MG63 (cell line): ENCODE data around the gene TPD52L2. TPM values are rescaled to one million over a fixed set of nuclear protein-coding genes. Genes with fewer than 3 reads are reported as not detected.
"Not testable (repeated sequence)": the region's sequence is repeated elsewhere in the genome, so short reads cannot be mapped to it uniquely, and the experiment has no call there.

Experiments used
- DNase-seq: peaks from one replicate; pipeline ENCODE4 v3.0.0-alpha.2; 2020
- H3K27me3 ChIP-seq: fragments of 250-450 bp; sonication (Bioruptor Pico); 2 replicates; pipeline ENCODE4 v1.5.1; 2020; ENCODE audit warnings: mild to moderate bottlenecking, moderate library complexity
- H3K36me3 ChIP-seq: fragments of 250-450 bp; sonication (Bioruptor Pico); 2 replicates; pipeline ENCODE4 v1.5.1; 2020; ENCODE audit warnings: mild to moderate bottlenecking, moderate library complexity
- H3K4me3 ChIP-seq: fragments of 250-450 bp; sonication (Bioruptor Pico); 2 replicates; pipeline ENCODE4 v1.5.1; 2020; ENCODE audit warnings: mild to moderate bottlenecking, moderate library complexity
- H3K9me3 ChIP-seq: fragments of 250-450 bp; sonication (Bioruptor Pico); 2 replicates; pipeline ENCODE4 v1.5.1; 2020; ENCODE audit warnings: mild to moderate bottlenecking, moderate library complexity
- total RNA-seq: library from RNA; depleted of rRNA; stranded (reverse); fragments of >200 nt; shearing (Covaris generic); gene quantifications from 2 replicates; pipeline ENCODE4 v1.2.3, GENCODE V29; 2014; ENCODE audit warnings: low replicate concordance; rRNA removed

Gene TPD52L2
- total RNA-seq, 1 experiment from 2014 or later = 192 TPM

- DNase-seq = no peak
- Histone ChIP-seq H3K36me3 (peaks cover 71% of the 10 kb centered on the region), H3K4me3 (no peak overlapping the region), H3K9me3 (no peaks in the 10 kb centered on the region), H3K27me3 (no peaks in the 10 kb centered on the region)
These were observed 64.0 kb downstream of the TPD52L2 start for GRCh38 chr20:63929071-63929470.

DNA sequence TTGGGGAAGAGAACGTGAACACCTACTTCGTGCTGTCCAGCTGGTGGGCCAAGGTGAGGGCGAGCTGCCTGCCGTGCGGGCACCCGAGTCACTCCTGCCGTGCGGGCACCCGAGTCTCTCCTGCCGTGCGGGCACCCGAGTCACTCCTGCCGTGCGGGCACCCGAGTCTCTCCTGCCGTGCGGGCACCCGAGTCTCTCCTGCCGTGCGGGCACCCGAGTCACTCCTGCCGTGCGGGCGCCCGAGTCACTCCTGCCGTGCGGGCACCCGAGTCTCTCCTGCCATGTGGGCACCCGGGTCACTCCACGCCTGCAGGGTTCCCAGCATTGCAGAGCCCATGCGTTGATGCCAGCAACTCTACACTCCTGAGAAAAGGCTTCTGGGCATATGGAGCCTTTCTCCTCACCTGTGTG lies 64.4 kb downstream of the TPD52L2 start:
- H3K27me3 ChIP-seq, DNase-seq, H3K9me3 ChIP-seq, H3K4me3 ChIP-seq: not testable (repeated sequence)
- H3K36me3 ChIP-seq = peaks cover 71% of the 10 kb centered on the region

DNA sequence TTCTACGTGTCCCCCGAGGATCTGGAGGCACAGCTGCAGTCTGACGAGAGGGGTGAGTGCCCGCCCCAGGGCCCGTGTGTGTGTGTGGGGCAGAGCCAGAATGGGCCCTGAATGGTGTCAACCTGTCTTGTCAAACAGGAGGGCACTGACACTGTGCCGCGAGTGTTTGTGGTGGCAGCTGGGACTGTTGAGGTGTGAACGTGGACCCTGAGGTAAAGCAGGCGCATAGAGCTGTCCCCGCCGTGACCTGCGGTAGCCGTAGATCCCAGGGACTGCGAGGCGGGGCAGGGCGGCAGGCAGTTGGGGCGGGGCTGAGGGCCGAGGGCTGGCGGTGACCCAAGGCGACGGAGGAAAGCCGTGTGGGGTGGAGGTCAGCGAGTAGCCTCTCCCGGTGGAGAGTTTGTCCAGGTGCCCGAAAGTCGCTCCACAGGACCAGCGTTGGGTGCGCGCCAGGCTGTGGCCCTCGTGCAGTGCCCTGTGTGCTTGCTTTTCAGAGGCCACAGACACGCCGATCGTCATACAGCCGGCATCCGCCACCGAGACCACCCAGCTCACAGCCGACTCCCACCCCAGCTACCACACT lies 66.0 kb downstream of the TPD52L2 start:
- DNase-seq = no peak
- no peak overlapping the region for H3K4me3 ChIP-seq
- H3K27me3 ChIP-seq = no peaks in the 10 kb centered on the region
- peaks cover 86% of the 10 kb centered on the region for H3K36me3 ChIP-seq
- H3K9me3 ChIP-seq = no peaks in the 10 kb centered on the region

- peaks cover 85% of the 10 kb centered on the region for H3K36me3 ChIP-seq
These were observed 66.7 kb downstream of the TPD52L2 start for GRCh38 chr20:63931735-63932134.

DNA sequence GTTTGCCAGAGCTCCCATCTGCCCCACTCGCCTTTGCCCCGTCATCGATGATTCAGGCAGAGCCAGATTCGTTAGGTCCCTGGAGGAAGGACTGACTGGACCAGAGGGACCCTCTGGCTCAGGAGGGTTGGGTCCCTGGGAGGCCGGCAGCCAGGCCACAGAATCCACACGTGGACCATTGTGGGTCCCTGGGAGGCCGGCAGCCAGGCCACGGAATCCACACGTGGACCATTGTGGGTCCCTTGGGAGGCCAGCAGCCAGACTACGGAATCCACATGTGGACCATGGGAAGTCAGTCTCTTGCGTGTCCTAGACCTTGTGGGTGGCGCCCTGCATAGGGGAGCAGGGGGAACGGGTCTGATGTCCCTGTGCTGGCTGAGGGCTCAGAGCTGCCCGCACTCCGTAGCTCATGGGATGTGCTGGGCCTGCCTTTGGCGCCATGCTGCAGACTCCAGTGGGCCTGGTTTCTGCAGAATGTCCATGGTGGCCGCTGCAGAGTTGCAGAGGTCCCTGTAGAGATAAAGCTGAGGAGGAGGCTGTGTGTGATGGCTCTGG lies 67.6 kb downstream of the TPD52L2 start:
- no peak for DNase-seq
- Histone ChIP-seq H3K27me3 (no peaks in the 10 kb centered on the region), H3K36me3 (peaks cover 75% of the 10 kb centered on the region), H3K4me3 (no peak overlapping the region), H3K9me3 (no peaks in the 10 kb centered on the region)

More at GRCh38 chr20:63931735-63932134, 66.7 kb downstream of the TPD52L2 start:
- no peak for DNase-seq
- Histone ChIP-seq H3K27me3 (no peaks in the 10 kb centered on the region), H3K9me3 (no peaks in the 10 kb centered on the region), H3K4me3 (no peak overlapping the region)

DNA sequence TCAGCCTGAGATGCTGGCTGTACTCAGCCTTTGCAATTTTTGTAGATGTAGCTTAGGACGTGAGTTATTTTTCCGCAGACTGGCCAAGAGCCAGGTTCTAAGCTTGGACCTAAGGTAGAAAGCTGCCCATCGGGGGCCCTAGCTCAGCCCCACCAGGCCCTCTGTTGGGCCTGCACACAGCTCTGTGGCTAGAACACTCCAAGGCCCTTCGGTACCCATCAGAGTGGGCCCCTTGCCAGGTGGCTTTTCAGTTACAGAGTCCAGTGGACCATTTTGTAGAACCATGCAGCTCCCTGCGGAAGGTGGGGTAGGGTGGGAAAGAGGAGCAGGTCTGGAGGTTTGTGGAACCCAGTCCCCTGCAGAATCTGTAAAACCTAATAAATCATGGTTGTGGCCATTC lies 68.6 kb downstream of the TPD52L2 start:
- Histone ChIP-seq H3K36me3 (peaks cover 72% of the 10 kb centered on the region), H3K9me3 (no peaks in the 10 kb centered on the region), H3K27me3 (no peaks in the 10 kb centered on the region), H3K4me3 (no peak overlapping the region)
- no peak for DNase-seq

DNA sequence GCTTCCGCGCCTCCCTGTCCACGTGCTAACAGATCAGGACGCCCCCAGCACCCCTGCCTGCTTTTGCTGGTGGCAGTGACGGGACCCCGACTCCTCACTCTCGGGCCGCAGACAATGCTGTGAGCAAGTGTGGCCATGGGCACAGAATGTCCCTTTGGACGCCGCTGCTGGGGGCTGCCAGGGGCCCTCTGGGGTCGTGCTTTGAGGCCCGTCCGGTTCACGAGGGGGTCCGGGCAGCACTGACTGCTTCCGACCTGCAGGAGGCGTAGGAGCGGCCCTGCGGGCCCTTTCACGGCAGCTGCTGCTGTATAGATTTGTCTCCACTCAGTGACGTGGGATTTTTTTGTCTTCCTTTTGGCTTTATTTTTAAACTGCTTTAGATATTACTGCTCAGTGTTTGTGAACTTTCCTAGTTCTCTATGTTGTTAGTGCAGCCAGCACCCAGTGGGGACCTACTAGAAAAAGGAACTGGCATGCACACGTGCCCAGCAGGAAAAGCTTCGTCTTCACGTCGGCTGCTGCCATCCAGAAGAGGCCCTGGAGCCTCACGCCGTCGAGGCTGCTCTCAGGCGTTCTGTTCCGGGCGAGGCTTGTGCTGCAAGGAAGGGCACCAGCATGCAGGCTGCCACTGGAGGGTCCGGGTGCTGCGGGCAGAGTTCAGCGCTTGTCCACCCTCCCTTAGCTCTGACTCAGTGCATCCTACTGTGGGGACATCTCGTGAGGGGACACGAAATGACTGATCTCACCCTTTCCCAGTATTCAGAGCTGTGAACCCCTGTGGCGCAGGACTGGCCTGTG lies 69.4 kb downstream of the TPD52L2 start:
- H3K4me3 ChIP-seq = no peak overlapping the region
- H3K27me3 ChIP-seq = no peaks in the 10 kb centered on the region
- peaks cover 73% of the 10 kb centered on the region for H3K36me3 ChIP-seq
- H3K9me3 ChIP-seq = no peaks in the 10 kb centered on the region
- DNase-seq = no peak

DNA sequence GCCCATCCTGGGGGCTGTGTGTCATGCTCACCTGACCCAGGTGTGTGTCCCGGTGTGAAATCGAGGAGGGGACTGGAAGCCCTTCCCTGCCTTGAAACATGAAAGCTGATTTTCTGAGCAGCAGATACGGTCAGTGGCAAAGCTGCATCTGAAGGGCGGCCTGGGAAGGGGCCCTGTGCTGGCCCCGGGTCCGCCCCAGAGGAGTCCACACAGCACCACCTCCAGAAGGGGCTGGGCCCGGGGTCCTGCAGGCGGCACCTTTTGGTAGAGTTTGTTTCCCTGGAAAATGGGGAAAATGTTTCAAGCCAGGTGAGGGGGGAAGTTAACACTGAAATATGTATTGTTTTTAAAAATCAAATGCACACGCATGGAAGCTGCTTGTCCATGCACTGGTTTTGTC lies 70.4 kb downstream of the TPD52L2 start:
- no peak overlapping the region for H3K4me3 ChIP-seq
- DNase-seq = no peak
- H3K36me3 ChIP-seq = peaks cover 77% of the 10 kb centered on the region
- no peaks in the 10 kb centered on the region for H3K9me3 ChIP-seq
- H3K27me3 ChIP-seq = no peaks in the 10 kb centered on the region

- Histone ChIP-seq H3K36me3 (peaks cover 73% of the 10 kb centered on the region), H3K9me3 (no peaks in the 10 kb centered on the region), H3K27me3 (no peaks in the 10 kb centered on the region), H3K4me3 (no peak overlapping the region)
- no peak for DNase-seq
These were observed 72.5 kb downstream of the TPD52L2 start for GRCh38 chr20:63937596-63937995.

GRCh38 chr20:63939061-63939935 lies 74.2 kb downstream of the TPD52L2 start:
- DNase-seq = no peak
- H3K36me3 ChIP-seq = peaks cover 70% of the 10 kb centered on the region

DNA sequence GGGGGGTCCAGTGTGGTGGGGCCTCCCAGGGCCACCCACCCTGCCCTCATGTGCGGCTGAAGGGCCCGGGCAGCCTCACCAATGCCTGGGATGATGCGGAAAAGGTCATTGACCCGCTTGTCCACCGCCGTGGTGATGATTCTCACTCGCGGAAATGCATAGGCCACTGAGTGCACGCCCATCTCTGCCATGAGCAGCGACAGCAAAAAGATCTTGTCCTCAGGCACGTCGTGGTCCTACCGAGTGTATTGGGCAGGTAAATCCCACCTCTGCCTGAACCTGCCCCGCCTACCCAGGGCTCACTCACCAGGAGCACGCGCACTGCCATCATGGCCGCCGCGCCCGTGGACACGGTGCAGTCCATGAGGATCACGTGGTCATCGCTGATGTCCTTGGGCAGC lies 75.0 kb downstream of the TPD52L2 start:
- Histone ChIP-seq H3K4me3 (no peak overlapping the region), H3K36me3 (peaks cover 70% of the 10 kb centered on the region), H3K27me3 (no peaks in the 10 kb centered on the region), H3K9me3 (no peaks in the 10 kb centered on the region)
- DNase-seq = no peak

More at GRCh38 chr20:63939061-63939935, 74.2 kb downstream of the TPD52L2 start:
- Histone ChIP-seq H3K9me3 (no peaks in the 10 kb centered on the region), H3K27me3 (no peaks in the 10 kb centered on the region), H3K4me3 (no peak overlapping the region)

DNA sequence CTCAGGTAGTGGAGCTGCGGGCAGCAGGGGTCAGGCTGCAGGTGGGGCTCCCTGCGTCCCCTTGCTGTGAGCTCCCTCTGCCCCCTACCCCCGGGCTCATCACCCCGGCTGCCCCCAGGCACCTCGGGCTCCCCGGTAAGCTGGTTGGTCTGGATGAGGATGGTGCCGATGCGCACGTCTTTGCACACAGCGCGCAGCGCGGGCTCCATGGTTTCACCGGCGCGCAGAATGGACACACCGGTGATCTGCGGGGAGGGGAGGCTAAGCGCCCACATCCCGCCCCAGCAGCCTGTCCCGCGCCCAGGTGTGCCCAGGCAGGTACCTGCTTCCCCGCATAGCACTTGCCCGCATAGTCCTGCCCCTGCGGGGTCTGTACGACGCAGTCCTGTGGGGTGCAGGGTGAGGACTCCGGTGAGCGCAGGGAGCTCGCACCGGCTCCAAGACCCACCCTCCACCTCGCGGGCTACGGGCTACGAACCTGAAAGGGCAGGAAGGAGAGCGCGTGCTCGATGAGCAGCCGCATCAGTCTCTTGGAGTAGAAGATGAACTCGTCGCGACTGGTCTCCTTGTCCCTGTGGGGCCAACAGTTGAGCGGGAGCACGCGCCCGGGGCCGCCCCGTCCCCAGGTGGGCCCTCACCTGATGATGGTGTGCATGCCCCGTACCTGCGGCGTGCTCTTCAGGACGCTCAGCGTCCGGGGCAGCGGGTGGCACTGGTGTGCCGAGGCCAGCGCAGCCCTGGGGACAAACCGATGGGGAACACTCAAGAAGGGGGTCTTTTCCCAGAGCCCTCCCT lies 75.6 kb downstream of the TPD52L2 start:
- H3K36me3 ChIP-seq = peaks cover 70% of the 10 kb centered on the region
- no peak overlapping the region for H3K4me3 ChIP-seq
- no peak for DNase-seq
- H3K9me3 ChIP-seq = no peaks in the 10 kb centered on the region
- H3K27me3 ChIP-seq = no peaks in the 10 kb centered on the region

Other genes with a start within 250 kb of the TPD52L2 start
- 27.7 and 33.2 TPM in 2 replicates for gene GMEB2, start 238.2 kb upstream of the TPD52L2 start, total RNA-seq
- 71.2 and 98.0 TPM in 2 replicates for gene STMN3, start 211.8 kb upstream of the TPD52L2 start, total RNA-seq
- gene RTEL1, start 207.0 kb upstream of the TPD52L2 start, total RNA-seq = 13.4 and 22.7 TPM in 2 replicates
- gene TNFRSF6B, start 168.6 kb upstream of the TPD52L2 start, total RNA-seq = not detected in 2 replicates
- gene ARFRP1, start 157.3 kb upstream of the TPD52L2 start, total RNA-seq = 39.5 and 66.1 TPM in 2 replicates
- 23.9 and 46.2 TPM in 2 replicates for gene ZGPAT, start 157.2 kb upstream of the TPD52L2 start, total RNA-seq
- 2.8 and 5.7 TPM in 2 replicates for gene LIME1, start 128.6 kb upstream of the TPD52L2 start, total RNA-seq
- 49.0 and 123 TPM in 2 replicates for gene SLC2A4RG, start 125.5 kb upstream of the TPD52L2 start, total RNA-seq
- 5.5 and 15.9 TPM in 2 replicates for gene ZBTB46, start 34.0 kb upstream of the TPD52L2 start, total RNA-seq
- not detected in 2 replicates for gene ABHD16B, start 3.8 kb upstream of the TPD52L2 start, total RNA-seq
- 69.3 and 92.0 TPM in 2 replicates for gene DNAJC5, start 29.9 kb downstream of the TPD52L2 start, total RNA-seq
- 17.1 and 35.9 TPM in 2 replicates for gene UCKL1, start 91.1 kb downstream of the TPD52L2 start, total RNA-seq
- 14.4 and 20.8 TPM in 2 replicates for gene ZNF512B, start 104.7 kb downstream of the TPD52L2 start, total RNA-seq
- gene SAMD10, start 114.4 kb downstream of the TPD52L2 start, total RNA-seq = 0.07 and 3.9 TPM in 2 replicates
- 96.5 and 126 TPM in 2 replicates for gene PRPF6, start 115.9 kb downstream of the TPD52L2 start, total RNA-seq
- 0.95 and 1.3 TPM in 2 replicates for gene C20orf204, start 170.9 kb downstream of the TPD52L2 start, total RNA-seq
- 0.22 and 0.92 TPM in 2 replicates for gene SOX18, start 184.4 kb downstream of the TPD52L2 start, total RNA-seq
- gene TCEA2, start 197.9 kb downstream of the TPD52L2 start, total RNA-seq = 37.8 and 48.0 TPM in 2 replicates
- gene RGS19, start 214.2 kb downstream of the TPD52L2 start, total RNA-seq = 20.2 and 40.9 TPM in 2 replicates
- gene OPRL1, start 214.8 kb downstream of the TPD52L2 start, total RNA-seq = 1.2 and 3.9 TPM in 2 replicates
- 5.0 and 9.9 TPM in 2 replicates for gene LKAAEAR1, start 219.1 kb downstream of the TPD52L2 start, total RNA-seq
- gene NPBWR2, start 242.3 kb downstream of the TPD52L2 start, total RNA-seq = not detected in 2 replicates